Progenitor cell of endocrine pancreas (in vitro differentiated cells): ENCODE measurements around the gene CALY. TPM values are rescaled to one million over a fixed set of nuclear protein-coding genes. Genes with fewer than 3 reads are reported as not detected.

Experiments
- DNase-seq: peaks from one replicate; pipeline ENCODE4 v3.0.0; 2021; ENCODE audit warnings: low spot score; ENCODE audit not compliant: unreplicated experiment
- H3K27ac Mint-ChIP-seq: 2 replicates; pipeline ENCODE4 v1.8.0; 2021; ENCODE audit warnings: mild to moderate bottlenecking, moderate library complexity, mixed read lengths
- H3K27me3 Mint-ChIP-seq: 2 replicates; pipeline ENCODE4 v1.8.0; 2021; ENCODE audit warnings: mixed read lengths
- H3K36me3 Mint-ChIP-seq: 2 replicates; pipeline ENCODE4 v1.8.0; 2022; ENCODE audit warnings: mixed read lengths; ENCODE audit not compliant: insufficient read depth
- H3K4me1 Mint-ChIP-seq: 2 replicates; pipeline ENCODE4 v1.8.0; 2021; ENCODE audit warnings: low read depth, mixed read lengths
- H3K4me3 Mint-ChIP-seq: 2 replicates; pipeline ENCODE4 v1.8.0; 2021; ENCODE audit warnings: low read depth, mild to moderate bottlenecking, moderate library complexity, mixed read lengths
- H3K9me3 Mint-ChIP-seq: 2 replicates; pipeline ENCODE4 v1.8.0; 2021; ENCODE audit warnings: low read depth, mixed read lengths
- CTCF ChIP-seq: fragments of 200-600 bp; sonication (generic); IDR thresholded peaks from one replicate; pipeline ENCODE4 v1.5.0; 2021; ENCODE audit warnings: antibody characterized with exemption, mild to moderate bottlenecking; ENCODE audit not compliant: unreplicated experiment
- total RNA-seq: library from RNA; stranded (reverse); gene quantifications from 2 replicates; pipeline ENCODE4 v1.2.1, GENCODE V29; 2021

The CALY gene
- total RNA-seq, 1 donor from 2014 or later = 2.5 TPM

GRCh38 chr10:133353202-133353959, 16.7 kb upstream of the CALY start:
- H3K4me1 Mint-ChIP-seq = no peaks in the 10 kb centered on the region
- H3K27me3 Mint-ChIP-seq = peaks cover 4% of the 10 kb centered on the region
- DNase-seq = no peak
- H3K27ac Mint-ChIP-seq = no peak overlapping the region
- H3K36me3 Mint-ChIP-seq = no peaks in the 10 kb centered on the region
- no peak overlapping the region for H3K4me3 Mint-ChIP-seq
- no peak for TF ChIP-seq CTCF
- H3K9me3 Mint-ChIP-seq = no peaks in the 10 kb centered on the region

GRCh38 chr10:133351408-133352318, 15.0 kb upstream of the CALY start:
- Mint-ChIP-seq H3K9me3 (no peaks in the 10 kb centered on the region), H3K27ac (no peak overlapping the region), H3K4me3 (no peak overlapping the region), H3K4me1 (no peaks in the 10 kb centered on the region), H3K36me3 (no peaks in the 10 kb centered on the region), H3K27me3 (peaks cover 4% of the 10 kb centered on the region)
- no peak for TF ChIP-seq CTCF
- DNase-seq = no peak

DNA sequence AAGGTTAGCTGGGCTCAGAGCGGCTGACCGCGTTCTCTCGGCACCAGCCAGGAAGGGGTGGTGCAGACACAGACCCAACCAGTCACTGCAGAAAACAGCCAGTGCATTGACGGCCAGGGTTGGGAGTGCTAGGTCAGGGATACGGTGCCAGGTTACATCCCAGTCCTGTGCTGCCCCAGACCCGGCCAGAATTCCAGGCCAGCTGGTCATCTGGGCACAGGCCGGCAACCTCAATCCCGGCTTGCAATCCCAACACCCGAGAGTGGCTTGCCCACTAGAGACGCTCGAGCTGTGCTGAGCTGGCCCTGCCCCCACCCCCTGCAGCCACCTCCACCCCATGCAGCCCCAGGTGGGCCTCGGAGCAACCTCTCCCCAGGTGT, 14.2 kb upstream of the CALY start:
- Mint-ChIP-seq H3K27me3 (peaks cover 4% of the 10 kb centered on the region), H3K36me3 (no peaks in the 10 kb centered on the region), H3K4me1 (no peaks in the 10 kb centered on the region), H3K27ac (no peak overlapping the region), H3K4me3 (no peak overlapping the region), H3K9me3 (no peaks in the 10 kb centered on the region)
- DNase-seq = no peak
- TF ChIP-seq CTCF = no peak

DNA sequence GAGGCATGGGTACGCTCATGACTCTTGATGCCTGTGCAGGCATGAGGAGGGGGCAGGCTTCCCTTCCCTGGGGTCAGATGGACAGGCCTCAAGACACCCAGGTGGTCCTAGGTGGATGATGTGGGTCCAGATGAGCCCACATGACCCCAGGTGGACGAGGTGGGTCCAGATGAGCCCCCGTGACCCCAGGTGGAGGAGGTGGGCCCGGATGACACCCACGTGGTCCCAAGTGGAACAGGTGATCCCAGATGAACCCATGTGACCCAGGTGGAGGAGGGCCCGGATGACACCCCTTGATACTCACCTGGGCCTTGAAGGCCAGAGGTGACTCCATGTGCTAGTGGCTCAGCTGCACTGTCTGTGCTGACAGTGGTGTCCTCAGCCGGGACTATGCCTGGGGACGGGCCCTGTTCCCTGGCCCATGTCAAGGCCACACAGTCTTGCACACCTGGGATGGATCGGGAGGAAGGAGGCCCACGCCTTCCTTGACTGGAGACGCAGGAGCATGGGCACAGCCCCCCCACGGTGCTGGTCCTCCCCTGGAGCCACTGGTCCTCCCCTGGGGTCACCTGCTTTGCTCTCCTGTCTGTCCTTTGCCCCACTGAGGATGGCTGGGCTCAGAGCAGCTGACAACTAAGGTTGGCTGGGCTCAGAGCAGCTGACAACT, 13.7 kb upstream of the CALY start:
- no peak for DNase-seq
- Mint-ChIP-seq H3K4me3 (no peak overlapping the region), H3K9me3 (peaks cover 2% of the 10 kb centered on the region), H3K27ac (no peak overlapping the region), H3K27me3 (peaks cover 7% of the 10 kb centered on the region), H3K36me3 (no peaks in the 10 kb centered on the region), H3K4me1 (no peaks in the 10 kb centered on the region)
- no peak for TF ChIP-seq CTCF

- DNase-seq = no peak
- Mint-ChIP-seq H3K27me3 (peaks cover 15% of the 10 kb centered on the region), H3K36me3 (no peaks in the 10 kb centered on the region), H3K9me3 (peaks cover 5% of the 10 kb centered on the region), H3K4me3 (no peak overlapping the region), H3K4me1 (no peaks in the 10 kb centered on the region), H3K27ac (no peak overlapping the region)
- TF ChIP-seq CTCF = no peak
Measured at GRCh38 chr10:133349577-133350011, 12.9 kb upstream of the CALY start.
